HL-60 (cell line): ENCODE measurements around the gene RIN3.

Experiments used
- CTCF ChIP-seq: IDR thresholded peaks from one replicate; pipeline ENCODE4 v1.5.1; 2011; ENCODE audit warnings: low read length, control low read depth, inconsistent platforms; ENCODE audit not compliant: insufficient read depth
- GABPA ChIP-seq: IDR thresholded peaks from 2 replicates; pipeline ENCODE4 v1.6.1; 2012; ENCODE audit warnings: low read depth
- POLR2AphosphoS5 ChIP-seq: IDR thresholded peaks from 2 replicates; pipeline ENCODE4 v1.6.1; 2012; ENCODE audit warnings: low read depth
- REST ChIP-seq: IDR thresholded peaks from 2 replicates; pipeline ENCODE4 v1.6.1; 2012; ENCODE audit warnings: low read depth; ENCODE audit not compliant: insufficient replicate concordance
- SPI1 ChIP-seq: IDR thresholded peaks from 2 replicates; pipeline ENCODE4 v1.6.1; 2012; ENCODE audit warnings: low read depth, mild to moderate bottlenecking, borderline replicate concordance

- TF ChIP-seq CTCF (peak; percentile 20), POLR2AphosphoS5 (no peak), GABPA (no peak), REST (no peak), SPI1 (no peak)
These were observed 99.6 kb downstream of the RIN3 start for GRCh38 chr14:92613008-92613658.
